A673 (cell line): Measurements from ENCODE around the gene REV3L. TPM values are rescaled to one million over a fixed set of nuclear protein-coding genes. Genes with fewer than 3 reads are reported as not detected.
A peak's percentile ranks its signal among the peaks of the same experiment; 100 is the strongest.

Source experiments
- BruUV-seq: library from RNA; stranded (reverse); fragments of 400-500 nt; replicated peaks from 2 replicates; lab custom pipeline; 2021; lab: Mats Ljungman, UMichigan
- CTCF ChIA-PET: fragments of 300-600 bp; sonication (Branson Sonifier 250); formaldehyde crosslinking; loops from one replicate; lab custom pipeline; 2022; ENCODE audit warnings: antibody characterized with exemption; lab: Charles Lee
- POLR2A ChIA-PET: fragments of 300-600 bp; sonication (Branson Sonifier 250); formaldehyde crosslinking; loops from one replicate; lab custom pipeline; 2022; ENCODE audit warnings: antibody characterized with exemption; ENCODE audit not compliant: low non-redundant PET; lab: Charles Lee
- DNase-seq: peaks from one replicate; pipeline ENCODE4 v3.0.0-alpha.2; 2015; ENCODE audit warnings: low spot score
- H3K27ac ChIP-seq: fragments of 200-600 bp; sonication (generic); 2 replicates; pipeline ENCODE4 v1.5.1; 2016; ENCODE audit warnings: mixed run types, low read depth, mild to moderate bottlenecking, mixed read lengths, antibody characterized with exemption, low read length; ENCODE audit not compliant: poor library complexity, severe bottlenecking
- H3K27me3 ChIP-seq: fragments of 200-600 bp; sonication (generic); replicated peaks from 2 replicates; pipeline ENCODE4 v1.6.1; 2017; ENCODE audit warnings: mixed run types, low read depth, mild to moderate bottlenecking, mixed read lengths, antibody characterized with exemption, low read length; ENCODE audit not compliant: insufficient read depth, poor library complexity
- H3K36me3 ChIP-seq: fragments of 200-600 bp; sonication (generic); 2 replicates; pipeline ENCODE4 v1.6.1; 2016; ENCODE audit warnings: mixed run types, mild to moderate bottlenecking, mixed read lengths, antibody characterized with exemption, low read length; ENCODE audit not compliant: insufficient read depth, poor library complexity, severe bottlenecking
- H3K4me1 ChIP-seq: fragments of 200-600 bp; sonication (generic); 2 replicates; pipeline ENCODE4 v1.6.1; 2017; ENCODE audit warnings: mixed run types, mild to moderate bottlenecking, mixed read lengths, antibody characterized with exemption, low read length; ENCODE audit not compliant: insufficient read depth, poor library complexity, severe bottlenecking
- H3K4me3 ChIP-seq: fragments of 200-600 bp; sonication (generic); 2 replicates; pipeline ENCODE4 v1.5.1; 2016; ENCODE audit warnings: low read depth, mixed run types, mild to moderate bottlenecking, mixed read lengths, low read length; ENCODE audit not compliant: poor library complexity, severe bottlenecking
- H3K9me3 ChIP-seq: fragments of 200-600 bp; sonication (generic); 2 replicates; pipeline ENCODE4 v1.6.1; 2016; ENCODE audit warnings: mixed run types, low read depth, mild to moderate bottlenecking, mixed read lengths, antibody characterized with exemption, low read length; ENCODE audit not compliant: poor library complexity, severe bottlenecking
- EZH2 ChIP-seq: fragments of 200-600 bp; sonication (generic); IDR thresholded peaks from 2 replicates; pipeline ENCODE4 v1.6.1; 2017; ENCODE audit warnings: borderline replicate concordance, low read depth, mild to moderate bottlenecking, mixed read lengths, antibody characterized with exemption, low read length; ENCODE audit not compliant: poor library complexity, severe bottlenecking
- intact Hi-C: fragments of 100-400 bp; cut with micrococcal nuclease; formaldehyde crosslinking; loops from one replicate; pipeline ENCODE4 v1.10.0; 2022; ENCODE audit not compliant: unreplicated experiment
- total RNA-seq: library from RNA; stranded (reverse); gene quantifications from 2 replicates; pipeline ENCODE4 v1.2.3, GENCODE V29; 2021
- TF ChIP-seq, protein P1 (sequence below): fragments of 300-800, 200-600 bp; sonication (generic); conservative IDR thresholded peaks from 2 replicates; pipeline ENCODE4 v1.5.1; 2017; ENCODE audit warnings: low read depth, mild to moderate bottlenecking, antibody characterized with exemption, low read length, moderate library complexity, mixed read lengths

Gene REV3L
- total RNA-seq, 1 experiment from 2014 or later: 24.0 TPM

DNA sequence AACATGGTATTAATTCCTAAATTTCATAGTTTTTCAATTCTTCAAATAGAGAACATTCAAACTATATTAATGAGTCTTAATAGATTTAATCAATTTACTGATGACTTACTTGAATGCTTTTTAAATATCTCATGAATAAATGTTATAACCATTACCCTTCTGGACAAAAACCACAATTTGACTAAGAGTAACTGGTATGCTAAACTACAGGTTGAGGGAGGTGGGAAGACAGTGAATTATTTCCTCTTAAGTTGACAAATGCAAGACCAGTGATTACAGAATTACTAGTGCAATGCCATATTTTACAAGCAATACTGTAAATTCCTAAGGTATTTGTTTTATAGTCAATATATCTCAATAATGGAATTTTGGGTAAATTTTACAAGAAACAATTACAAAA lies 65.1 kb downstream of the REV3L start:
- H3K36me3 ChIP-seq: no peaks in the 10 kb centered on the region
- no peaks in the 10 kb centered on the region for H3K27me3 ChIP-seq
- ChIA-PET POLR2A (no interaction called here), CTCF (no interaction called here)
- intact Hi-C loops: no loop called here
- H3K9me3 ChIP-seq: no peaks in the 10 kb centered on the region
- no peak overlapping the region for H3K4me3 ChIP-seq
- BruUV-seq: no TSS peak
- no peak for TF ChIP-seq EZH2
- TF ChIP-seq, protein P1, sequence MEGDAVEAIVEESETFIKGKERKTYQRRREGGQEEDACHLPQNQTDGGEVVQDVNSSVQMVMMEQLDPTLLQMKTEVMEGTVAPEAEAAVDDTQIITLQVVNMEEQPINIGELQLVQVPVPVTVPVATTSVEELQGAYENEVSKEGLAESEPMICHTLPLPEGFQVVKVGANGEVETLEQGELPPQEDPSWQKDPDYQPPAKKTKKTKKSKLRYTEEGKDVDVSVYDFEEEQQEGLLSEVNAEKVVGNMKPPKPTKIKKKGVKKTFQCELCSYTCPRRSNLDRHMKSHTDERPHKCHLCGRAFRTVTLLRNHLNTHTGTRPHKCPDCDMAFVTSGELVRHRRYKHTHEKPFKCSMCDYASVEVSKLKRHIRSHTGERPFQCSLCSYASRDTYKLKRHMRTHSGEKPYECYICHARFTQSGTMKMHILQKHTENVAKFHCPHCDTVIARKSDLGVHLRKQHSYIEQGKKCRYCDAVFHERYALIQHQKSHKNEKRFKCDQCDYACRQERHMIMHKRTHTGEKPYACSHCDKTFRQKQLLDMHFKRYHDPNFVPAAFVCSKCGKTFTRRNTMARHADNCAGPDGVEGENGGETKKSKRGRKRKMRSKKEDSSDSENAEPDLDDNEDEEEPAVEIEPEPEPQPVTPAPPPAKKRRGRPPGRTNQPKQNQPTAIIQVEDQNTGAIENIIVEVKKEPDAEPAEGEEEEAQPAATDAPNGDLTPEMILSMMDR: no peak
- peaks cover 23% of the 10 kb centered on the region for H3K4me1 ChIP-seq
- no peak overlapping the region for H3K27ac ChIP-seq
- no peak for DNase-seq

DNA sequence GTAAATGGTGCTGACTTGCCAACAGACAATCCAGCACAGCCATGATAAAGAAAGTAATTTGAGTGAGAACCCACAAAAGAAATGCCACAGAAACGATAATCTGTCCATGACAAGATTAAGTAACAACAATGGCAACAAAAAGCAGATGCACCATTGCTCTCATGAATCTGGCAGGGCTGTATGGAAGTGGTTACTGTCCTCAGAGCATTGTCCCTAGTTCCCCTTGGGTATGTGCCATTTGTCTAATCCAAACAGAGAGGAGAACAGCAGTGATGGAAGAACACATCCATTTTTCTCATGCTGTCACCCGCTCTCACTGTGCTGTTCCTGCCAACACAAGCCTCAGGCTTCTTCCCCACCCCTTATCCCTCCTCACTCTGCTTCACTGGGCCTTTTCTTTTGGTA lies 65.8 kb downstream of the REV3L start:
- Histone ChIP-seq H3K27ac (no peak overlapping the region), H3K9me3 (no peaks in the 10 kb centered on the region), H3K4me1 (peaks cover 23% of the 10 kb centered on the region), H3K4me3 (no peak overlapping the region), H3K36me3 (no peaks in the 10 kb centered on the region), H3K27me3 (no peaks in the 10 kb centered on the region)
- TF ChIP-seq, protein P1: no peak
- no peak for TF ChIP-seq EZH2
- DNase-seq: peak; percentile 56
- intact Hi-C loops: no loop called here
- POLR2A ChIA-PET: no interaction called here
- CTCF ChIA-PET: no interaction called here
- BruUV-seq: no TSS peak

DNA sequence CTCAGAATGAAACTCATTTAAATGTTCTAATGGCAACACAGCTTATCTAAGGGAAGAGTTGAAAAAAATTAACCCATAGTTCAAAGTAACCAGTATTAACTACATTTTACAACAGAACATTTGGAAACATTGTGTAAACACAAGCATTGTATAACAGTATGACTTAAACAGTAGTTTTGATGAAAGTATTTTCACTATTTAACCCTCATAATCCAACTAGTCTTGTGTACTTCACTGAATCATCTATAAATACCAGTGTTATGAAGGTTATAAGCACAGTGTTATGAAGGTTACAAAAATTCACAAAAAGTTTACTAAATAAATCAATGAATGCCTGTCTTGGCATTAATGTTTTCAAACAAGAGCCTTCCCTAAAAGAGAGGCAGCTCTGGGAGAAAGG lies 66.5 kb downstream of the REV3L start:
- DNase-seq: no peak
- Histone ChIP-seq H3K4me1 (peaks cover 23% of the 10 kb centered on the region), H3K4me3 (no peak overlapping the region), H3K9me3 (no peaks in the 10 kb centered on the region), H3K27ac (no peak overlapping the region), H3K36me3 (no peaks in the 10 kb centered on the region), H3K27me3 (no peaks in the 10 kb centered on the region)
- CTCF ChIA-PET: no interaction called here
- POLR2A ChIA-PET: no interaction called here
- TF ChIP-seq, protein P1: no peak
- no peak for TF ChIP-seq EZH2
- intact Hi-C loops: no loop called here
- BruUV-seq: no TSS peak
